Fibroblast of lung (primary cell): ENCODE measurements around the gene MEI1.

Experiments used
- EZH2 ChIP-seq: IDR thresholded peaks from 2 replicates; pipeline ENCODE4 v1.5.1; 2012; ENCODE audit warnings: low read length, control low read depth, mild to moderate bottlenecking; ENCODE audit errors: missing control alignments
- TF ChIP-seq, protein P1 (sequence below), 2 donors: IDR thresholded peaks in 1 of 2; conservative IDR thresholded peaks in 1 of 2; 1 replicate in 1 of 2; 2 replicates in 1 of 2; pipeline ENCODE4 v1.5.1; 2011 to 2012; ENCODE audit warnings: low read length in 2 of 2, control low read depth in 1 of 2, inconsistent platforms in 1 of 2, low read depth in 1 of 2, mild to moderate bottlenecking in 1 of 2

DNA sequence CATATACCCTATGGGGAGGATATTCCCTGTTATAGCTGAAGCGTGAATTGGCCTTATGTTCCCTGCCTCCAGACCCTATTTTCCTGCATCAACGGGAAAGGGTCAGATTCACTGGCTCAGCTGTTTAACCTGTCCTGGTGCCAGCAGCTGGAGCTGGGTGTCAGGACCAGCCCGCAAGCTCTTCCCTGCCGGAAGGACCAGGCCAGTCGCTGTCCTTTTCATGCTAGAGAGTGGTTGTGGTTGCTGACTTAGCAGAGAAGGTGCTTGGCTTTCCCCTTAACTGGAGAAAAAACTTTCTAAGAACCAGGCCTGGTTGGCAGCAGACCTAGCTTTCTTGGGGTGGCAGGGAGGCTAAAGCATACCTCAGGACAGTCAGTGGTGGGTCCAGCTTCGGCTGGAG is 128.4 kb downstream of the MEI1 start:
- TF ChIP-seq, protein P1, sequence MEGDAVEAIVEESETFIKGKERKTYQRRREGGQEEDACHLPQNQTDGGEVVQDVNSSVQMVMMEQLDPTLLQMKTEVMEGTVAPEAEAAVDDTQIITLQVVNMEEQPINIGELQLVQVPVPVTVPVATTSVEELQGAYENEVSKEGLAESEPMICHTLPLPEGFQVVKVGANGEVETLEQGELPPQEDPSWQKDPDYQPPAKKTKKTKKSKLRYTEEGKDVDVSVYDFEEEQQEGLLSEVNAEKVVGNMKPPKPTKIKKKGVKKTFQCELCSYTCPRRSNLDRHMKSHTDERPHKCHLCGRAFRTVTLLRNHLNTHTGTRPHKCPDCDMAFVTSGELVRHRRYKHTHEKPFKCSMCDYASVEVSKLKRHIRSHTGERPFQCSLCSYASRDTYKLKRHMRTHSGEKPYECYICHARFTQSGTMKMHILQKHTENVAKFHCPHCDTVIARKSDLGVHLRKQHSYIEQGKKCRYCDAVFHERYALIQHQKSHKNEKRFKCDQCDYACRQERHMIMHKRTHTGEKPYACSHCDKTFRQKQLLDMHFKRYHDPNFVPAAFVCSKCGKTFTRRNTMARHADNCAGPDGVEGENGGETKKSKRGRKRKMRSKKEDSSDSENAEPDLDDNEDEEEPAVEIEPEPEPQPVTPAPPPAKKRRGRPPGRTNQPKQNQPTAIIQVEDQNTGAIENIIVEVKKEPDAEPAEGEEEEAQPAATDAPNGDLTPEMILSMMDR (conservative IDR thresholded peaks at IDR 0.05 in 1 of 2, IDR thresholded peaks at IDR 0.05 in 1 of 2; ENCODE audit: low read depth in 1 of 2, low read length in 2 of 2) = no peak
- no peak for TF ChIP-seq EZH2
